Measurements from ENCODE around the gene TMEM213.

DNA sequence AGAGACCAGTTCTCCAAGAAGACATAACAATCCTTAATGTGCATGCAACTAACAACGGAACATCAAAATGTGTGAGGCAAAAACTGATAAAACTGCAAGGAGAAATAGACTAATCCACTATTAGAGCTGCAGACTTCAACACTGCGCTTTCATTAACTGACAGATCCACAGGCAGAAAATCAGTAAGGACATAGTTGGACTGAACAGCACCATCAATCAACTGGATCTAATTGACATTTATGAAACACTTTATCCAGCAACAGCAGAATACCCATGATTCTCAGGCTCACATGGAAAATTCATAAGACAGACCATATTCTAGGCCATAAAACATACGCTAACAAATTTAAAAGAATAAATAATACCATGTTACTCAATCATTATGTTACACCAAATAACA is 21.8 kb downstream of the TMEM213 start:
- TF ChIP-seq, protein P1, sequence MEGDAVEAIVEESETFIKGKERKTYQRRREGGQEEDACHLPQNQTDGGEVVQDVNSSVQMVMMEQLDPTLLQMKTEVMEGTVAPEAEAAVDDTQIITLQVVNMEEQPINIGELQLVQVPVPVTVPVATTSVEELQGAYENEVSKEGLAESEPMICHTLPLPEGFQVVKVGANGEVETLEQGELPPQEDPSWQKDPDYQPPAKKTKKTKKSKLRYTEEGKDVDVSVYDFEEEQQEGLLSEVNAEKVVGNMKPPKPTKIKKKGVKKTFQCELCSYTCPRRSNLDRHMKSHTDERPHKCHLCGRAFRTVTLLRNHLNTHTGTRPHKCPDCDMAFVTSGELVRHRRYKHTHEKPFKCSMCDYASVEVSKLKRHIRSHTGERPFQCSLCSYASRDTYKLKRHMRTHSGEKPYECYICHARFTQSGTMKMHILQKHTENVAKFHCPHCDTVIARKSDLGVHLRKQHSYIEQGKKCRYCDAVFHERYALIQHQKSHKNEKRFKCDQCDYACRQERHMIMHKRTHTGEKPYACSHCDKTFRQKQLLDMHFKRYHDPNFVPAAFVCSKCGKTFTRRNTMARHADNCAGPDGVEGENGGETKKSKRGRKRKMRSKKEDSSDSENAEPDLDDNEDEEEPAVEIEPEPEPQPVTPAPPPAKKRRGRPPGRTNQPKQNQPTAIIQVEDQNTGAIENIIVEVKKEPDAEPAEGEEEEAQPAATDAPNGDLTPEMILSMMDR (IDR thresholded peaks at IDR 0.05; ENCODE audit: poor library complexity, severe bottlenecking) = no peak
- no peak for TF ChIP-seq TAF1 (IDR thresholded peaks at IDR 0.05; ENCODE audit: low read depth)
- TF ChIP-seq SMC3 (conservative IDR thresholded peaks at IDR 0.05; ENCODE audit: poor library complexity) = no peak
- TF ChIP-seq RAD21 (conservative IDR thresholded peaks at IDR 0.05) = no peak
- TF ChIP-seq EP300 (conservative IDR thresholded peaks at IDR 0.05; ENCODE audit: poor library complexity, severe bottlenecking) = no peak
- TF ChIP-seq POLR2AphosphoS5 (IDR thresholded peaks at IDR 0.05) = no peak
- no peak for TF ChIP-seq EZH2 (IDR thresholded peaks at IDR 0.05; ENCODE audit: borderline replicate concordance, insufficient read depth, low read length, poor library complexity, severe bottlenecking)
- TF ChIP-seq, protein P2, sequence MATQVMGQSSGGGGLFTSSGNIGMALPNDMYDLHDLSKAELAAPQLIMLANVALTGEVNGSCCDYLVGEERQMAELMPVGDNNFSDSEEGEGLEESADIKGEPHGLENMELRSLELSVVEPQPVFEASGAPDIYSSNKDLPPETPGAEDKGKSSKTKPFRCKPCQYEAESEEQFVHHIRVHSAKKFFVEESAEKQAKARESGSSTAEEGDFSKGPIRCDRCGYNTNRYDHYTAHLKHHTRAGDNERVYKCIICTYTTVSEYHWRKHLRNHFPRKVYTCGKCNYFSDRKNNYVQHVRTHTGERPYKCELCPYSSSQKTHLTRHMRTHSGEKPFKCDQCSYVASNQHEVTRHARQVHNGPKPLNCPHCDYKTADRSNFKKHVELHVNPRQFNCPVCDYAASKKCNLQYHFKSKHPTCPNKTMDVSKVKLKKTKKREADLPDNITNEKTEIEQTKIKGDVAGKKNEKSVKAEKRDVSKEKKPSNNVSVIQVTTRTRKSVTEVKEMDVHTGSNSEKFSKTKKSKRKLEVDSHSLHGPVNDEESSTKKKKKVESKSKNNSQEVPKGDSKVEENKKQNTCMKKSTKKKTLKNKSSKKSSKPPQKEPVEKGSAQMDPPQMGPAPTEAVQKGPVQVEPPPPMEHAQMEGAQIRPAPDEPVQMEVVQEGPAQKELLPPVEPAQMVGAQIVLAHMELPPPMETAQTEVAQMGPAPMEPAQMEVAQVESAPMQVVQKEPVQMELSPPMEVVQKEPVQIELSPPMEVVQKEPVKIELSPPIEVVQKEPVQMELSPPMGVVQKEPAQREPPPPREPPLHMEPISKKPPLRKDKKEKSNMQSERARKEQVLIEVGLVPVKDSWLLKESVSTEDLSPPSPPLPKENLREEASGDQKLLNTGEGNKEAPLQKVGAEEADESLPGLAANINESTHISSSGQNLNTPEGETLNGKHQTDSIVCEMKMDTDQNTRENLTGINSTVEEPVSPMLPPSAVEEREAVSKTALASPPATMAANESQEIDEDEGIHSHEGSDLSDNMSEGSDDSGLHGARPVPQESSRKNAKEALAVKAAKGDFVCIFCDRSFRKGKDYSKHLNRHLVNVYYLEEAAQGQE (IDR thresholded peaks at IDR 0.05; ENCODE audit: borderline replicate concordance) = no peak
